ENCODE measurements around the gene MS4A6E.

GRCh38 chr11:60344146-60344545 is 17.1 kb downstream of the MS4A6E start:
- no peak for TF ChIP-seq EZH2 (optimal IDR thresholded peaks at IDR 0.05; ENCODE audit: low read depth, low read length)
- no peak for TF ChIP-seq CTCF (IDR thresholded peaks at IDR 0.05; ENCODE audit: low read length)
